GM12878 (cell line): ENCODE results near the gene PPFIBP1. TPM values are rescaled to one million over a fixed set of nuclear protein-coding genes. Genes with fewer than 3 reads are reported as not detected.

ENCODE experiments used
- ATF7 ChIP-seq: fragments of 450-650 bp; IDR thresholded peaks from 2 replicates; pipeline ENCODE4 v1.6.1; 2016; ENCODE audit warnings: low read depth, mild to moderate bottlenecking
- DPF2 ChIP-seq: fragments of 450-650 bp; IDR thresholded peaks from 2 replicates; pipeline ENCODE4 v1.6.1; 2017; ENCODE audit warnings: mild to moderate bottlenecking
- GATAD2B ChIP-seq: fragments of 450-650 bp; conservative IDR thresholded peaks from 2 replicates; pipeline ENCODE4 v1.6.1; 2017; ENCODE audit warnings: low read depth, mild to moderate bottlenecking, moderate library complexity
- IRF4 ChIP-seq: IDR thresholded peaks from 2 replicates; pipeline ENCODE4 v1.6.1; 2011; ENCODE audit warnings: low read depth, low read length
- IRF5 ChIP-seq: fragments of 450-650 bp; IDR thresholded peaks from 2 replicates; pipeline ENCODE4 v1.6.1; 2017; ENCODE audit warnings: borderline replicate concordance
- JUNB ChIP-seq: IDR thresholded peaks from 2 replicates; pipeline ENCODE4 v1.6.1; 2016; ENCODE audit warnings: antibody characterized with exemption, mild to moderate bottlenecking
- KAT2A ChIP-seq: conservative IDR thresholded peaks from 2 replicates; pipeline ENCODE4 v1.6.1; 2011; ENCODE audit warnings: low read depth, low read length; ENCODE audit not compliant: control insufficient read depth
- MLLT1 ChIP-seq: fragments of 450-650 bp; IDR thresholded peaks from 2 replicates; pipeline ENCODE4 v1.6.1; 2016; ENCODE audit warnings: mild to moderate bottlenecking
- MYC ChIP-seq: IDR thresholded peaks from 2 replicates; pipeline ENCODE4 v1.6.1; 2011; ENCODE audit warnings: mild to moderate bottlenecking, low read length, moderate library complexity, inconsistent platforms; ENCODE audit not compliant: insufficient read depth, insufficient replicate concordance, insufficient read length, severe bottlenecking
- NBN ChIP-seq: fragments of 450-650 bp; IDR thresholded peaks from 2 replicates; pipeline ENCODE4 v1.6.1; 2016
- NKRF ChIP-seq: fragments of 450-650 bp; conservative IDR thresholded peaks from 2 replicates; pipeline ENCODE4 v1.6.1; 2017; ENCODE audit warnings: mild to moderate bottlenecking, moderate library complexity
- NRF1 ChIP-seq: conservative IDR thresholded peaks from 2 replicates; pipeline ENCODE4 v1.6.1; 2011; ENCODE audit warnings: mild to moderate bottlenecking, low read depth, low read length, improper control_type of control experiment
- PBX3 ChIP-seq: IDR thresholded peaks from 2 replicates; pipeline ENCODE4 v1.6.1; 2011; ENCODE audit warnings: mild to moderate bottlenecking, low read depth, low read length, moderate library complexity; ENCODE audit not compliant: insufficient replicate concordance
- POU2F2 ChIP-seq: IDR thresholded peaks from 3 replicates; pipeline ENCODE4 v1.6.1; 2011; ENCODE audit warnings: low read depth, mild to moderate bottlenecking, low read length, borderline replicate concordance
- RB1 ChIP-seq: fragments of 450-650 bp; formaldehyde crosslinking; IDR thresholded peaks from 2 replicates; pipeline ENCODE4 v1.6.1; 2017; ENCODE audit warnings: mild to moderate bottlenecking, borderline replicate concordance
- RELB ChIP-seq: fragments of 450-650 bp; IDR thresholded peaks from 2 replicates; pipeline ENCODE4 v1.6.1; 2017; ENCODE audit warnings: low read depth, mild to moderate bottlenecking, moderate library complexity
- RFX5 ChIP-seq: IDR thresholded peaks from 2 replicates; pipeline ENCODE4 v1.6.1; 2011; ENCODE audit warnings: low read depth, low read length, improper control_type of control experiment
- SMC3 ChIP-seq: IDR thresholded peaks from 2 replicates; pipeline ENCODE4 v1.6.1; 2011; ENCODE audit warnings: low read length, improper control_type of control experiment, borderline replicate concordance
- SUZ12 ChIP-seq: fragments of 200-600 bp; sonication (generic); IDR thresholded peaks from one replicate; pipeline ENCODE4 v1.6.1; 2018; ENCODE audit warnings: antibody characterized with exemption, mild to moderate bottlenecking; ENCODE audit not compliant: unreplicated experiment
- TARDBP ChIP-seq: IDR thresholded peaks from 2 replicates; pipeline ENCODE4 v1.6.1; 2016; ENCODE audit warnings: borderline replicate concordance
- TBL1XR1 ChIP-seq: IDR thresholded peaks from 2 replicates; pipeline ENCODE4 v1.6.1; 2012; ENCODE audit warnings: low read depth, low read length, improper control_type of control experiment
- YY1 ChIP-seq: IDR thresholded peaks from 2 replicates; pipeline ENCODE4 v1.6.1; 2011; ENCODE audit warnings: low read depth, mild to moderate bottlenecking, low read length
- polyA plus RNA-seq, 11 experiments: library from polyadenylated mRNA; depleted of rRNA in 4 of 11; unstranded in 6 of 11; stranded (reverse) in 5 of 11; fragments of >200 nt; fragmentation: Nextera tagmentation in 4 of 11; fragmentation: Illumina TruSeq in 1 of 11; extraction: Ambion mirVana in 4 of 11; extraction: Trizol in 1 of 11; gene quantifications; 1 replicate in 1 of 11; 2 replicates in 10 of 11; pipeline versions ENCODE4 v1.2.1 to v1.2.3, GENCODE V29; 2011 to 2016; ENCODE audit warnings: inconsistent platforms in 2 of 11, missing spikeins in 2 of 11, low read depth in 1 of 11
- total RNA-seq, 4 experiments: library from RNA; depleted of rRNA in 3 of 4; stranded (reverse); fragments of >200 nt in 3 of 4; fragmentation: Illumina TruSeq in 1 of 4; extraction: Trizol in 1 of 4; gene quantifications; 2 replicates each; pipeline versions ENCODE4 v1.2.1 to v1.2.3, GENCODE V29; 2013 to 2021

The PPFIBP1 gene
- total and polyA plus RNA-seq, 10 of the 15 experiments (the other 5 are each of a cell fraction or from before 2014, with no cell fraction given), result 0.47 to 7.8 (median 3.6) TPM

- TF ChIP-seq IRF5 (no peak), IRF4 (peak; percentile 44; the same call in 1 of the 2 replicates), MYC (no peak), POU2F2 (peak; percentile 93; the same call in 1 of the 3 replicates), RFX5 (no peak), RELB (peak; percentile 71), RB1 (0 out of 2 replicates have a peak, but pooled peaks have one; percentile 24), YY1 (peak; percentile 62; the same call in 1 of the 2 replicates), GATAD2B (peak; percentile 67; the same call in 1 of the 2 replicates), NRF1 (no peak), KAT2A (no peak), JUNB (no peak), NKRF (0 out of 2 replicates have a peak, but pooled peaks have one; percentile 18), ATF7 (peak; percentile 95), TBL1XR1 (no peak), TARDBP (no peak), DPF2 (peak; percentile 94), SUZ12 (no peak), NBN (peak; percentile 20; the same call in 1 of the 2 replicates), PBX3 (peak; percentile 97), SMC3 (peak; percentile 17; the same call in 1 of the 2 replicates), MLLT1 (no peak)
Observed at GRCh38 chr12:27523642-27524493, at the start of gene PPFIBP1 (continued).
